Measurements from ENCODE around the gene USP12. TPM values are rescaled to one million over a fixed set of nuclear protein-coding genes. Genes with fewer than 3 reads are reported as not detected.
A peak's percentile ranks its signal among the peaks of the same experiment; 100 is the strongest.

The USP12 gene
- total and polyA plus RNA-seq, 3 experiments from 2014 or later, result 14.5 to 73.2 (median 72.1) TPM

DNA sequence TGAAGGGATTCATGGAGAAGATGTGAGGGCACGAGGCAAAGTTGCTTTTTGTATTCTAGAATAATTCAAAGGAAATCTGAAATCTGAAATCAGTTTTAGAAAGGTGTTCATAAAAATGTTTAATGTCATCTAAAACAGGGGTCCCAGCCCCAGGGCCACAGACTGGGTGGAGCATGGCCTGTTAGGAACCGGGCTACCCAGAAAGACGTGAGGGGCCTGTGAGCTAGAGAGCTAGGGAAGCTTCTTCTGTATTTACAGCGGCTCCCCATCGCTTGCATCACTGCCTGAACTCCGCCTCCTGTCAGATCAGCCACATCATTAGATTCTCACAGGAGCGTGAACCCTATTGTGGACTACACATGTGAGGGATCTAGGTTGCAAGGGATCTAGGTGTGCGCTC is 151.2 kb downstream of the USP12 start:
- no peaks in the 10 kb centered on the region for H3K4me1 ChIP-seq (ENCODE audit: insufficient read depth, low read length)
- no peak for DNase-seq
- Mint-ChIP-seq H3K36me3 (no peaks in the 10 kb centered on the region), H3K27ac (no peak overlapping the region), H3K4me3 (no peak overlapping the region), H3K4me1 (no peaks in the 10 kb centered on the region), H3K27me3 (peaks cover 3% of the 10 kb centered on the region in 2 donors), H3K9me3 (peaks cover 0 to 2% (median 0%) of the 10 kb centered on the region in 5 donors)
- CTCF ChIA-PET, result no interaction called here
- POLR2A ChIA-PET, result no interaction called here
- H3K9me3 ChIP-seq (ENCODE audit: low read length), result no peaks in the 10 kb centered on the region
- no peaks in the 10 kb centered on the region for H3K27me3 ChIP-seq (ENCODE audit: insufficient read depth, low read length, poor library complexity, severe bottlenecking)
- no peaks in the 10 kb centered on the region for H3K36me3 ChIP-seq (ENCODE audit: insufficient read depth, low read length)
- no peak overlapping the region for H3K4me3 ChIP-seq (ENCODE audit: low read length)
- H3K27ac ChIP-seq (ENCODE audit: low read depth, low read length), result no peak overlapping the region

DNA sequence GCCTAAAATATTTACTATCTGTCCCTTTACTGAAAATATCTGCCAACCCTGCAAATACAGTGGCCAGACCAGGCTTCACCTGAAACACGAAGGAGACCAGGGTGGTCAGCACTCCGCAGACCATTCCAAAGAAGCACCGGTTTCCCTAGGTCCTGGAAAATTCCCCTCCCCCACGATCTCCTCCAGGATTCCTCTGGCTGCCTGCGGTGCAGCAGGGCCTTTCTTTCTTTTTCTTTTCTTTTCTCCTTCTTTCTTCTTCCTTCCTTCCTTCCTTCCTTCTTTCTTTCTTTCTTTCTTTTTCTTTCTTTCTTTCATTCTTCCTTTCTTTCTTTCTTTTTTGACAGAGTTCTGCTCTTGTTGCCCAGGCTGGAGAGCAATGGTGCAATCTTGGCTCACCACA is 152.7 kb downstream of the USP12 start:
- no peaks in the 10 kb centered on the region for H3K4me1 Mint-ChIP-seq
- H3K36me3 Mint-ChIP-seq, result no peaks in the 10 kb centered on the region
- H3K4me3 ChIP-seq (ENCODE audit: low read length), result no peak overlapping the region
- ChIA-PET CTCF (no interaction called here), POLR2A (no interaction called here)
- peak overlapping the region in 1 of 7 donors; percentile 56 for H3K4me3 Mint-ChIP-seq
- H3K27ac Mint-ChIP-seq, result no peak overlapping the region
- no peak overlapping the region for H3K27ac ChIP-seq (ENCODE audit: low read depth, low read length)
- peaks cover 2 to 6% of the 10 kb centered on the region in 2 donors for H3K27me3 Mint-ChIP-seq
- H3K9me3 ChIP-seq (ENCODE audit: low read length), result no peaks in the 10 kb centered on the region
- no peaks in the 10 kb centered on the region for H3K27me3 ChIP-seq (ENCODE audit: insufficient read depth, low read length, poor library complexity, severe bottlenecking)
- no peaks in the 10 kb centered on the region for H3K4me1 ChIP-seq (ENCODE audit: insufficient read depth, low read length)
- no peak for DNase-seq
- H3K9me3 Mint-ChIP-seq, result peaks cover 0 to 2% (median 0%) of the 10 kb centered on the region in 5 donors
- no peaks in the 10 kb centered on the region for H3K36me3 ChIP-seq (ENCODE audit: insufficient read depth, low read length)

DNA sequence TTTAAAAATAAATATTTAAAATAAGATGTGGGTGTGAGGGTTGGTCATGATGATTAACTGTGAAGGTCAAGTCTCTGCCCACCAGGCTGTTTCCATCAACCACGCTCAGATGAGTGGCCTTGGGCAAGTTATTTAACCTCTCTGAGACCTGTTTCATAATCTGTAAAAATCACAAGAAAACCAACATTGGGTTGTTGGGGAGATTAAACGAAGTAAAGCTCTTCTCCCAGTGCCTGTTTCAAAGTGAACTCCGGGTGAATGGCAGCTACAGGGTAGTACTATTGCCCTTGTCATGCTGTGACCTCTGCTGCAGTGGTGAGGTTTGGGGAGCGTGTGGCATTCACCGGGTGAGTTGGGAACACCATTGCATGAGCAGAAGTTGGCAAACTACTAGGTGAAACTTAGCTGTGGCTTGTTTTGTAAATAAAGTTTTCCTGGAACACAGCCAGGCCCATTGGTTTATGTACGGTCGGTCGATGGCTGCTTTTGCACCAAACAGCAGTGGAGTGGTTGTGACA is 153.2 kb downstream of the USP12 start:
- CTCF ChIA-PET, result no interaction called here
- Mint-ChIP-seq H3K4me1 (no peaks in the 10 kb centered on the region), H3K9me3 (peaks cover 0 to 2% (median 0%) of the 10 kb centered on the region in 5 donors), H3K36me3 (no peaks in the 10 kb centered on the region), H3K4me3 (no peak overlapping the region), H3K27me3 (peaks cover 2 to 6% of the 10 kb centered on the region in 2 donors), H3K27ac (no peak overlapping the region)
- POLR2A ChIA-PET, result no interaction called here
- Histone ChIP-seq H3K4me1 (ENCODE audit: insufficient read depth, low read length) (no peaks in the 10 kb centered on the region), H3K36me3 (ENCODE audit: insufficient read depth, low read length) (no peaks in the 10 kb centered on the region), H3K27ac (ENCODE audit: low read depth, low read length) (no peak overlapping the region), H3K27me3 (ENCODE audit: insufficient read depth, low read length, poor library complexity, severe bottlenecking) (no peaks in the 10 kb centered on the region), H3K9me3 (ENCODE audit: low read length) (no peaks in the 10 kb centered on the region), H3K4me3 (ENCODE audit: low read length) (no peak overlapping the region)
- no peak for DNase-seq

DNA sequence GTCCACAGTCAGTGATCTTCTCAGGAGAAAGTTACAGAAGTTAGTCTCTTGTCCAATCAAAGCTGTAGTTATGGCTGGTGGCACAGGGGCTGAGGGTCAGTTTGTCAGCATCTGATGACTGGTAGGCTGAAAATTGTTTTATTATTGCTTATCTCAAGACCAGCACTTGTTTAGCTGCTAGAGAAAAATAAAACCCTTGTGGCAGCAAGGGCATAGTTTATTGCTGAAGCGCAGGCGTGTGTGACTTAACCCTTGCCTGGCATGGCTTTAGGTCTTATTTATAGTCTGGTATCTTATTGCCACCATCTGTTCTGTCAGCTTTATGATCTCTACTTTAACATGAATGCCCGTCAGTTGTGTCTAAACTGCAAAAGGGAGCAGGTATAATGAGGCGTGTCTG is 154.7 kb downstream of the USP12 start:
- H3K9me3 Mint-ChIP-seq, result peaks cover 0 to 2% (median 0%) of the 10 kb centered on the region in 5 donors
- no peak overlapping the region for H3K4me3 ChIP-seq (ENCODE audit: low read length)
- H3K27ac ChIP-seq (ENCODE audit: low read depth, low read length), result no peak overlapping the region
- no peak for DNase-seq
- H3K4me1 Mint-ChIP-seq, result no peaks in the 10 kb centered on the region
- no peak overlapping the region for H3K27ac Mint-ChIP-seq
- no peaks in the 10 kb centered on the region for H3K36me3 Mint-ChIP-seq
- no peaks in the 10 kb centered on the region for H3K9me3 ChIP-seq (ENCODE audit: low read length)
- ChIA-PET POLR2A (no interaction called here), CTCF (no interaction called here)
- H3K27me3 ChIP-seq (ENCODE audit: insufficient read depth, low read length, poor library complexity, severe bottlenecking), result no peaks in the 10 kb centered on the region
- H3K4me3 Mint-ChIP-seq, result no peak overlapping the region
- H3K27me3 Mint-ChIP-seq, result peaks cover 2 to 6% of the 10 kb centered on the region in 2 donors
- H3K4me1 ChIP-seq (ENCODE audit: insufficient read depth, low read length), result no peaks in the 10 kb centered on the region
- H3K36me3 ChIP-seq (ENCODE audit: insufficient read depth, low read length), result no peaks in the 10 kb centered on the region

Other genes with a start within 250 kb of the USP12 start
- gene RPL21, start 79.7 kb upstream of the USP12 start, total RNA-seq, result 1,000 to 10,000 TPM; 1,206 to 1,216 TPM
- gene RPL21, start 79.7 kb upstream of the USP12 start, polyA plus RNA-seq, result 6,715 TPM
- 1 to 10 TPM; 5.3 to 6.3 TPM for gene RASL11A, start 99.0 kb upstream of the USP12 start, total RNA-seq
- 0.75 TPM for gene RASL11A, start 99.0 kb upstream of the USP12 start, polyA plus RNA-seq